Measurements from ENCODE around the gene GDI2. TPM values are rescaled to one million over a fixed set of nuclear protein-coding genes. Genes with fewer than 3 reads are reported as not detected.

Gene GDI2
- total and polyA plus RNA-seq, 2 of the 13 experiments (the other 11 are each of a cell fraction or from before 2014, with no cell fraction given): 153 to 477 TPM

- TF ChIP-seq ZNF547 (CRISPR knock-in tag; IDR thresholded peaks at IDR 0.05) (peak; percentile 86; the same call in 1 of the 2 replicates), DMAP1 (CRISPR knock-in tag; IDR thresholded peaks at IDR 0.05) (0 out of 2 replicates have a peak, but pooled peaks have one; percentile 20), SMARCE1 (IDR thresholded peaks at IDR 0.05; ENCODE audit: borderline replicate concordance) (no peak), ZNF335 (CRISPR knock-in tag; IDR thresholded peaks at IDR 0.05) (0 out of 2 replicates have a peak, but pooled peaks have one; percentile 22), E2F2 (CRISPR knock-in tag; IDR thresholded peaks at IDR 0.05; ENCODE audit: borderline replicate concordance) (no peak), ZKSCAN8 (CRISPR knock-in tag; IDR thresholded peaks at IDR 0.05; ENCODE audit: borderline replicate concordance) (no peak), MXD1 (CRISPR knock-in tag; IDR thresholded peaks at IDR 0.05) (peak; percentile 32; the same call in 1 of the 2 replicates), MED8 (CRISPR knock-in tag; IDR thresholded peaks at IDR 0.05; ENCODE audit: insufficient replicate concordance) (no peak), ZFY (CRISPR knock-in tag; IDR thresholded peaks at IDR 0.05) (peak; percentile 61), XBP1 (CRISPR knock-in tag; IDR thresholded peaks at IDR 0.05) (no peak), CENPT (CRISPR knock-in tag; IDR thresholded peaks at IDR 0.05; ENCODE audit: low read depth) (0 out of 2 replicates have a peak, but pooled peaks have one; percentile 61), POLR2A (IDR thresholded peaks at IDR 0.05; ENCODE audit: insufficient read depth in 1 of 2, low read depth in 2 of 2, low read length in 2 of 2) (peak; percentile 63 to 74), POGZ (CRISPR knock-in tag; IDR thresholded peaks at IDR 0.05) (no peak), THAP11 (CRISPR knock-in tag; IDR thresholded peaks at IDR 0.05) (0 out of 2 replicates have a peak, but pooled peaks have one; percentile 10), ZNF101 (CRISPR knock-in tag; IDR thresholded peaks at IDR 0.05; ENCODE audit: borderline replicate concordance, low read depth) (no peak), IRF2 (CRISPR knock-in tag; IDR thresholded peaks at IDR 0.05) (peak; percentile 67; the same call in 1 of the 2 replicates), ZNF331 (CRISPR knock-in tag; IDR thresholded peaks at IDR 0.05) (peak; percentile 53; the same call in 1 of the 2 replicates), ZBTB7A (CRISPR knock-in tag; IDR thresholded peaks at IDR 0.05) (peak; percentile 49), ZNF652 (CRISPR knock-in tag; IDR thresholded peaks at IDR 0.05; ENCODE audit: borderline replicate concordance, low read depth) (no peak), RBFOX2 (IDR thresholded peaks at IDR 0.05; ENCODE audit: low read depth, low read length) (no peak), MXD3 (CRISPR knock-in tag; IDR thresholded peaks at IDR 0.05) (peak; percentile 59; the same call in 1 of the 2 replicates), NFE2L2 (IDR thresholded peaks at IDR 0.05; ENCODE audit: low read length) (no peak), ZMAT3 (CRISPR knock-in tag; conservative IDR thresholded peaks at IDR 0.05) (peak; percentile 54; the same call in 1 of the 2 replicates), ZNF292 (CRISPR knock-in tag; IDR thresholded peaks at IDR 0.05; ENCODE audit: borderline replicate concordance, low read depth) (peak; percentile 86; the same call in 1 of the 2 replicates), MEIS1 (CRISPR knock-in tag; IDR thresholded peaks at IDR 0.05; ENCODE audit: borderline replicate concordance) (0 out of 2 replicates have a peak, but pooled peaks have one; percentile 31), ZNF510 (CRISPR knock-in tag; IDR thresholded peaks at IDR 0.05; ENCODE audit: low read depth) (0 out of 2 replicates have a peak, but pooled peaks have one; percentile 44), ZNF282 (IDR thresholded peaks at IDR 0.05; ENCODE audit: partially characterized antibody) (no peak)
- TF ChIP-seq, protein P1, sequence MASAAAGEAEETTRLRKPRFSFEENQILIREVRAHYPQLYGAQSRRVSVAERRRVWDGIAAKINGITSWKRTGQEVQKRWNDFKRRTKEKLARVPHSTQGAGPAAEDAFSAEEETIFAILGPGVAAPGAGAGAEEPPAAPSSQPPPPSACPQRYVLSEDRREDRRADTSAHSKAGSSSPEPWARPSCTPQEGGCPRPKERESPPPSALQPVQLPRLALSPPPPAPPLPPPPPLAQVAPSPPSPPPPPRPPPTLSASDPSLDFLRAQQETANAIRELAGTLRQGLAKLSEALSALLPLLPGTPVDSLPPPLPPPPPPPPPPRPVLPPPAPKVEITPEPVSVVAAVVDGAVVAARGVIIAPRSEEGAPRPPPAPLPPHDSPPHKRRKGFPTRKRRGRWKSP (CRISPR knock-in tag; IDR thresholded peaks at IDR 0.05): no peak
These were observed 27.4 kb upstream of the GDI2 start (continued) for GRCh38 chr10:5840314-5841307.
